Mesendoderm (in vitro differentiated cells): ENCODE measurements around the gene PDIA4.
"Not testable (repeated sequence)": the region's sequence is repeated elsewhere in the genome, so short reads cannot be mapped to it uniquely, and the experiment has no call there.

Experiments used
- DNase-seq: peaks from one replicate; pipeline ENCODE4 v3.0.0; 2013
- H2AK5ac ChIP-seq: 2 replicates; pipeline ENCODE4 v1.6.1; 2013; ENCODE audit warnings: low read length, inconsistent platforms
- H2BK120ac ChIP-seq: 2 replicates; pipeline ENCODE4 v1.6.1; 2013; ENCODE audit warnings: low read depth, mild to moderate bottlenecking, low read length, moderate library complexity, mixed read lengths
- H2BK15ac ChIP-seq: replicated peaks from 2 replicates; pipeline ENCODE4 v1.6.1; 2013; ENCODE audit warnings: low read depth, mild to moderate bottlenecking, moderate library complexity
- H2BK5ac ChIP-seq: 2 replicates; pipeline ENCODE4 v1.6.1; 2013; ENCODE audit warnings: low read length, inconsistent platforms
- H3K18ac ChIP-seq: 2 replicates; pipeline ENCODE4 v1.6.1; 2013; ENCODE audit warnings: mild to moderate bottlenecking, low read length, mixed read lengths
- H3K23ac ChIP-seq: one replicate; pipeline ENCODE4 v1.6.1; 2013; ENCODE audit warnings: low read length
- H3K27ac ChIP-seq: 2 replicates; pipeline ENCODE4 v1.5.1; 2013; ENCODE audit warnings: low read depth, mild to moderate bottlenecking, inconsistent platforms, low read length, moderate library complexity
- H3K27me3 ChIP-seq: 2 replicates; pipeline ENCODE4 v1.6.1; 2013; ENCODE audit warnings: low read length, control low read depth, mild to moderate bottlenecking, inconsistent platforms; ENCODE audit not compliant: insufficient read depth, poor library complexity
- H3K36me3 ChIP-seq: 2 replicates; pipeline ENCODE4 v1.6.1; 2013; ENCODE audit warnings: low read length, inconsistent platforms; ENCODE audit not compliant: control insufficient read depth, insufficient read depth
- H3K4ac ChIP-seq: one replicate; pipeline ENCODE4 v1.6.1; 2013; ENCODE audit warnings: low read depth, mild to moderate bottlenecking, low read length, moderate library complexity
- H3K4me1 ChIP-seq: 2 replicates; pipeline ENCODE4 v1.6.1; 2013; ENCODE audit warnings: low read depth, low read length, inconsistent platforms; ENCODE audit not compliant: control insufficient read depth
- H3K4me2 ChIP-seq: 2 replicates; pipeline ENCODE4 v1.6.1; 2013; ENCODE audit warnings: low read length
- H3K4me3 ChIP-seq: 2 replicates; pipeline ENCODE4 v1.5.1; 2013; ENCODE audit warnings: mild to moderate bottlenecking, low read length
- H3K56ac ChIP-seq: one replicate; pipeline ENCODE4 v1.6.1; 2013; ENCODE audit warnings: low read length
- H3K79me1 ChIP-seq: 2 replicates; pipeline ENCODE4 v1.6.1; 2013; ENCODE audit warnings: low read length, inconsistent platforms
- H3K79me2 ChIP-seq: 2 replicates; pipeline ENCODE4 v1.6.1; 2013; ENCODE audit warnings: mild to moderate bottlenecking, low read length; ENCODE audit not compliant: control insufficient read depth, insufficient read depth
- H3K9ac ChIP-seq: 2 replicates; pipeline ENCODE4 v1.6.1; 2013; ENCODE audit warnings: low read length, inconsistent platforms
- H4K5ac ChIP-seq: one replicate; pipeline ENCODE4 v1.6.1; 2013; ENCODE audit warnings: low read length
- H4K8ac ChIP-seq: one replicate; pipeline ENCODE4 v1.6.1; 2013; ENCODE audit warnings: low read depth, mild to moderate bottlenecking, control low read depth, low read length, moderate library complexity
- WGBS: extraction: QIAGEN DNeasy Blood & Tissue Kit; methylation state at CpG from one replicate; pipeline ENCODE4 v1.1.7; 2013; ENCODE audit warnings: low lambda C conversion rate, missing lambda C conversion rate; ENCODE audit not compliant: insufficient coverage; ENCODE audit errors: extremely low coverage; 5-methylcytosine and 5-hydroxymethylcytosine counted together

Gene PDIA4

GRCh38 chr7:149062217-149062899, 34.1 kb upstream of the PDIA4 start:
- DNase-seq, H2BK5ac ChIP-seq, H3K27ac ChIP-seq, H3K79me1 ChIP-seq, H2AK5ac ChIP-seq, H3K27me3 ChIP-seq, H2BK120ac ChIP-seq, H2BK15ac ChIP-seq, H3K4me3 ChIP-seq, H3K36me3 ChIP-seq, H4K8ac ChIP-seq, H3K4ac ChIP-seq, H3K9ac ChIP-seq, H3K18ac ChIP-seq, H3K23ac ChIP-seq, H3K79me2 ChIP-seq, H3K56ac ChIP-seq, H4K5ac ChIP-seq, H3K4me2 ChIP-seq, H3K4me1 ChIP-seq: not testable (repeated sequence)
- WGBS: no CpG with 5 or more reads among the region's 10 CpGs

GRCh38 chr7:149060156-149060555, 31.9 kb upstream of the PDIA4 start:
- Histone ChIP-seq H2AK5ac (no peak overlapping the region), H3K27ac (no peak overlapping the region), H3K4me1 (no peaks in the 10 kb centered on the region), H2BK15ac (no peak overlapping the region), H3K27me3 (no peaks in the 10 kb centered on the region), H4K5ac (no peak overlapping the region), H3K4me3 (no peak overlapping the region), H2BK5ac (no peak overlapping the region), H2BK120ac (no peak overlapping the region), H3K9ac (no peak overlapping the region), H3K36me3 (no peaks in the 10 kb centered on the region), H4K8ac (no peak overlapping the region), H3K56ac (no peak overlapping the region), H3K4me2 (no peak overlapping the region), H3K4ac (no peak overlapping the region), H3K18ac (no peak overlapping the region), H3K23ac (no peak overlapping the region), H3K79me1 (no peaks in the 10 kb centered on the region), H3K79me2 (no peaks in the 10 kb centered on the region)
- no CpG with 5 or more reads among the region's 1 CpG for WGBS
- no peak for DNase-seq

- no peak overlapping the region for H3K4ac ChIP-seq
- H3K18ac ChIP-seq: no peak overlapping the region
- no peaks in the 10 kb centered on the region for H3K36me3 ChIP-seq
- no CpG with 5 or more reads among the region's 8 CpGs for WGBS
- H2AK5ac ChIP-seq: no peak overlapping the region
- no peak overlapping the region for H3K4me2 ChIP-seq
- H2BK5ac ChIP-seq: no peak overlapping the region
- H3K4me1 ChIP-seq: no peaks in the 10 kb centered on the region
- H3K23ac ChIP-seq: no peak overlapping the region
- no peak overlapping the region for H4K8ac ChIP-seq
- no peak overlapping the region for H3K4me3 ChIP-seq
- H4K5ac ChIP-seq: no peak overlapping the region
- H3K9ac ChIP-seq: no peak overlapping the region
- no peaks in the 10 kb centered on the region for H3K79me1 ChIP-seq
- no peaks in the 10 kb centered on the region for H3K79me2 ChIP-seq
- H3K27me3 ChIP-seq: no peaks in the 10 kb centered on the region
- H2BK120ac ChIP-seq: no peak overlapping the region
- H3K56ac ChIP-seq: no peak overlapping the region
- H2BK15ac ChIP-seq: no peak overlapping the region
- H3K27ac ChIP-seq: no peak overlapping the region
- no peak for DNase-seq
Observed at GRCh38 chr7:149053885-149054284, 25.6 kb upstream of the PDIA4 start.

GRCh38 chr7:149053384-149053783, 25.1 kb upstream of the PDIA4 start:
- Histone ChIP-seq H4K8ac (no peak overlapping the region), H4K5ac (no peak overlapping the region), H2BK120ac (no peak overlapping the region), H2BK15ac (no peak overlapping the region), H3K79me2 (no peaks in the 10 kb centered on the region), H2BK5ac (no peak overlapping the region), H3K4me3 (no peak overlapping the region), H3K4ac (no peak overlapping the region), H2AK5ac (no peak overlapping the region), H3K18ac (no peak overlapping the region), H3K27ac (no peak overlapping the region), H3K36me3 (no peaks in the 10 kb centered on the region), H3K23ac (no peak overlapping the region), H3K4me2 (no peak overlapping the region), H3K56ac (no peak overlapping the region), H3K9ac (no peak overlapping the region), H3K27me3 (no peaks in the 10 kb centered on the region), H3K4me1 (no peaks in the 10 kb centered on the region), H3K79me1 (no peaks in the 10 kb centered on the region)
- DNase-seq: no peak
- WGBS: no CpG with 5 or more reads among the region's 1 CpG

- Histone ChIP-seq H3K27ac (no peak overlapping the region), H3K56ac (no peak overlapping the region), H2BK5ac (no peak overlapping the region), H4K8ac (no peak overlapping the region), H3K4me3 (no peak overlapping the region), H3K4ac (no peak overlapping the region), H4K5ac (no peak overlapping the region), H2AK5ac (no peak overlapping the region), H2BK15ac (no peak overlapping the region), H3K4me1 (no peaks in the 10 kb centered on the region), H3K18ac (no peak overlapping the region), H3K79me2 (no peaks in the 10 kb centered on the region), H3K4me2 (no peak overlapping the region), H3K9ac (no peak overlapping the region), H3K27me3 (no peaks in the 10 kb centered on the region), H3K23ac (no peak overlapping the region), H3K36me3 (no peaks in the 10 kb centered on the region), H3K79me1 (no peaks in the 10 kb centered on the region), H2BK120ac (no peak overlapping the region)
- no CpG with 5 or more reads among the region's 3 CpGs for WGBS
- DNase-seq: no peak
Observed at GRCh38 chr7:149050941-149051340, 22.6 kb upstream of the PDIA4 start.

- Histone ChIP-seq H2BK15ac (no peak overlapping the region), H3K4me2 (no peak overlapping the region), H3K4me3 (no peak overlapping the region), H2BK120ac (no peak overlapping the region), H3K79me2 (no peaks in the 10 kb centered on the region), H3K4ac (no peak overlapping the region), H3K18ac (no peak overlapping the region), H3K4me1 (no peaks in the 10 kb centered on the region), H3K36me3 (no peaks in the 10 kb centered on the region), H3K79me1 (no peaks in the 10 kb centered on the region), H2AK5ac (no peak overlapping the region), H4K8ac (no peak overlapping the region), H4K5ac (no peak overlapping the region), H3K27me3 (no peaks in the 10 kb centered on the region), H2BK5ac (no peak overlapping the region), H3K56ac (no peak overlapping the region), H3K23ac (no peak overlapping the region), H3K9ac (no peak overlapping the region), H3K27ac (no peak overlapping the region)
- DNase-seq: no peak
- WGBS: no CpG with 5 or more reads among the region's 3 CpGs
Observed at GRCh38 chr7:149048805-149049204, 20.5 kb upstream of the PDIA4 start.
